K562 (cell line): ENCODE data around the gene HS3ST3A1. TPM values are rescaled to one million over a fixed set of nuclear protein-coding genes. Genes with fewer than 3 reads are reported as not detected.

Source experiments
- DIDO1 ChIP-seq: fragments of 450-650 bp; IDR thresholded peaks from 2 replicates; pipeline ENCODE4 v1.6.1; 2016; ENCODE audit warnings: low read depth, missing biosample characterization, missing genetic modification characterization
- KDM4B ChIP-seq, 2 experiments: fragments of 450-650 bp in 1 of 2; sonication (generic) in 1 of 2; IDR thresholded peaks; 2 replicates each; pipeline ENCODE4 v1.6.1; 2016 to 2017; ENCODE audit warnings: borderline replicate concordance in 2 of 2, antibody characterized with exemption in 1 of 2, low read depth in 1 of 2, mild to moderate bottlenecking in 1 of 2
- NONO ChIP-seq, 2 experiments: fragments of 200-400 bp in 1 of 2; fragments of 450-650 bp in 1 of 2; formaldehyde crosslinking in 1 of 2; IDR thresholded peaks; 2 replicates each; pipeline ENCODE4 v1.6.1; 2017; ENCODE audit warnings: low read depth in 2 of 2, mild to moderate bottlenecking in 2 of 2, moderate library complexity in 2 of 2, low read length in 1 of 2
- RAD21 ChIP-seq, 2 experiments: fragments of 250-450 bp in 1 of 2; fragments of 450-650 bp in 1 of 2; sonication (Bioruptor Pico) in 1 of 2; formaldehyde crosslinking in 1 of 2; IDR thresholded peaks in 1 of 2; conservative IDR thresholded peaks in 1 of 2; 2 replicates each; pipeline versions ENCODE4 v1.4.0 to v1.8.0; 2020 to 2022; ENCODE audit warnings: mild to moderate bottlenecking in 2 of 2, moderate library complexity in 1 of 2
- RBM25 ChIP-seq: fragments of 200-400 bp; formaldehyde crosslinking; IDR thresholded peaks from 2 replicates; pipeline ENCODE4 v1.6.1; 2018; ENCODE audit warnings: low read length, low read depth, moderate library complexity; ENCODE audit not compliant: severe bottlenecking
- SIX5 ChIP-seq, 2 experiments: IDR thresholded peaks; 2 replicates each; pipeline ENCODE4 v1.6.1; 2011; ENCODE audit warnings: low read length in 2 of 2, borderline replicate concordance in 1 of 2, low read depth in 1 of 2, mild to moderate bottlenecking in 1 of 2, moderate library complexity in 1 of 2; ENCODE audit not compliant: insufficient read depth in 1 of 2
- SRF ChIP-seq, 2 experiments: fragments of 250-450, 450-650 bp in 1 of 2; sonication (Bioruptor Pico) in 1 of 2; sonication (generic) in 1 of 2; formaldehyde crosslinking; IDR thresholded peaks; 2 replicates each; pipeline versions ENCODE4 v1.5.0 to v1.5.1; 2020 to 2022; ENCODE audit warnings: mild to moderate bottlenecking in 1 of 2, missing genetic modification reagents in 1 of 2
- ZNF140 ChIP-seq: fragments of 250-450 bp; sonication (Bioruptor Pico); IDR thresholded peaks from 2 replicates; pipeline ENCODE4 v1.8.0; 2021; ENCODE audit warnings: moderate library complexity, mild to moderate bottlenecking, inconsistent platforms
- ZNF274 ChIP-seq: IDR thresholded peaks from 2 replicates; pipeline ENCODE4 v1.6.1; 2011; ENCODE audit warnings: low read depth, mild to moderate bottlenecking, low read length, moderate library complexity, borderline replicate concordance
- ZNF766 ChIP-seq: fragments of 200-800 bp; sonication (Bioruptor generic); conservative IDR thresholded peaks from 2 replicates; pipeline ENCODE4 v1.6.1; 2016; ENCODE audit warnings: missing genetic modification characterization, missing compliant biosample characterization
- polyA plus RNA-seq, 8 experiments: library from polyadenylated mRNA; depleted of rRNA in 4 of 8; stranded (reverse) in 5 of 8; unstranded in 3 of 8; fragments of >200 nt; fragmentation: Nextera tagmentation in 2 of 8; fragmentation: Illumina TruSeq in 1 of 8; extraction: Ambion mirVana in 2 of 8; extraction: Trizol in 1 of 8; gene quantifications; 2 replicates each; pipeline versions ENCODE4 v1.2.1 to v1.2.3, GENCODE V29; 2011 to 2014; ENCODE audit warnings: inconsistent platforms in 1 of 8, missing spikeins in 1 of 8
- total RNA-seq, 7 experiments: library from RNA; depleted of rRNA in 6 of 7; stranded (reverse); fragments of >200 nt in 6 of 7; fragmentation: Illumina TruSeq in 2 of 7; extraction: Trizol in 2 of 7; gene quantifications; 2 replicates each; pipeline versions ENCODE4 v1.2.1 to v1.2.3, GENCODE V29; 2011 to 2021; ENCODE audit warnings: low replicate concordance in 1 of 7
- TF ChIP-seq, protein P1 (sequence below): fragments of 250-450 bp; sonication (Bioruptor Pico); IDR thresholded peaks from 2 replicates; pipeline ENCODE4 v1.6.1; 2021; ENCODE audit warnings: mild to moderate bottlenecking
- TF ChIP-seq, protein P2 (sequence below): fragments of 250-450 bp; sonication (Bioruptor Pico); IDR thresholded peaks from 2 replicates; pipeline ENCODE4 v1.5.1; 2021; ENCODE audit warnings: mild to moderate bottlenecking
- TF ChIP-seq, protein P3 (sequence below): fragments of 450-650 bp; IDR thresholded peaks from 2 replicates; pipeline ENCODE4 v1.6.1; 2016
- TF ChIP-seq, protein P4 (sequence below): sonication (generic); formaldehyde crosslinking; IDR thresholded peaks from 2 replicates; pipeline ENCODE4 v1.9.0; 2022; ENCODE audit warnings: mild to moderate bottlenecking, missing genetic modification reagents
- TF ChIP-seq, protein P5 (sequence below), 2 experiments: fragments of 450-650 bp; formaldehyde crosslinking in 1 of 2; IDR thresholded peaks; 2 replicates each; pipeline versions ENCODE4 v1.4.0 to v1.6.1; 2014 to 2020; ENCODE audit warnings: mild to moderate bottlenecking in 2 of 2, borderline replicate concordance in 1 of 2, low read depth in 1 of 2

Gene HS3ST3A1
- total and polyA plus RNA-seq, 9 of the 15 experiments (the other 6 are each of a cell fraction or from before 2014, with no cell fraction given): 0.25 to 14.8 (median 2.3) TPM

DNA sequence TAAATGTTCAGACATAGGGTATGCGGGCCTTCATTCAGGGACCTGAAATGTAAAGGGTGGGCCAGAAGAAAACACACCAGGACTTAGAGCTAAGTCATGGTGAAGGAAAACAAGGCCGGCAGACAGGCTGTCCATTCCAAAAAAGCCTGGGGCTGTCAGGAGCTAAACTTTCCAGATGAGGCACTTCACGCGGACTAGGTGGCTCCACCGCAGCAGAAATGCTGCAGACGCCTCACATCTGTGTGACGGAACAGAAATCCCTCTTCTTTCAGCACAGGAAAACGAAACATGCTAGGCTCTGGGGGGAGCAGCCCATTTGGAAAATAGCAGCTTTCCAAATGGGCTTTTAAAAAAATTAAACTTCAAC, 88.7 kb downstream of the HS3ST3A1 start (continued):
- TF ChIP-seq, protein P1, sequence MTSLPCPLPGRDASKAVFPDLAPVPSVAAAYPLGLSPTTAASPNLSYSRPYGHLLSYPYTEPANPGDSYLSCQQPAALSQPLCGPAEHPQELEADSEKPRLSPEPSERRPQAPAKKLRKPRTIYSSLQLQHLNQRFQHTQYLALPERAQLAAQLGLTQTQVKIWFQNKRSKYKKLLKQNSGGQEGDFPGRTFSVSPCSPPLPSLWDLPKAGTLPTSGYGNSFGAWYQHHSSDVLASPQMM (CRISPR knock-in tag): no peak
- no peak for TF ChIP-seq RBM25
- TF ChIP-seq ZNF140 (CRISPR knock-in tag): no peak
- TF ChIP-seq, protein P2, sequence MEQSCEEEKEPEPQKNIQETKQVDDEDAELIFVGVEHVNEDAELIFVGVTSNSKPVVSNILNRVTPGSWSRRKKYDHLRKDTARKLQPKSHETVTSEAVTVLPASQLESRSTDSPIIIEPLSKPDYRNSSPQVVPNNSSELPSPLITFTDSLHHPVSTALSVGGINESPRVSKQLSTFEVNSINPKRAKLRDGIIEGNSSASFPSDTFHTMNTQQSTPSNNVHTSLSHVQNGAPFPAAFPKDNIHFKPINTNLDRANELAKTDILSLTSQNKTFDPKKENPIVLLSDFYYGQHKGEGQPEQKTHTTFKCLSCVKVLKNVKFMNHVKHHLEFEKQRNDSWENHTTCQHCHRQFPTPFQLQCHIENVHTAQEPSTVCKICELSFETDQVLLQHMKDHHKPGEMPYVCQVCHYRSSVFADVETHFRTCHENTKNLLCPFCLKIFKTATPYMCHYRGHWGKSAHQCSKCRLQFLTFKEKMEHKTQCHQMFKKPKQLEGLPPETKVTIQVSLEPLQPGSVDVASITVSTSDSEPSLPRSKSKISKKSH (CRISPR knock-in tag): no peak
- TF ChIP-seq, protein P3, sequence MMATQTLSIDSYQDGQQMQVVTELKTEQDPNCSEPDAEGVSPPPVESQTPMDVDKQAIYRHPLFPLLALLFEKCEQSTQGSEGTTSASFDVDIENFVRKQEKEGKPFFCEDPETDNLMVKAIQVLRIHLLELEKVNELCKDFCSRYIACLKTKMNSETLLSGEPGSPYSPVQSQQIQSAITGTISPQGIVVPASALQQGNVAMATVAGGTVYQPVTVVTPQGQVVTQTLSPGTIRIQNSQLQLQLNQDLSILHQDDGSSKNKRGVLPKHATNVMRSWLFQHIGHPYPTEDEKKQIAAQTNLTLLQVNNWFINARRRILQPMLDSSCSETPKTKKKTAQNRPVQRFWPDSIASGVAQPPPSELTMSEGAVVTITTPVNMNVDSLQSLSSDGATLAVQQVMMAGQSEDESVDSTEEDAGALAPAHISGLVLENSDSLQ: peak; percentile 49
- no peak for TF ChIP-seq ZNF274
- TF ChIP-seq NONO (IDR thresholded peaks at IDR 0.05; ENCODE audit: low read depth in 2 of 2, low read length in 1 of 2): no peak
- peak; percentile 13 to 52; a peak in 2 of 4 replicates for TF ChIP-seq RAD21 (CRISPR knock-in tag; conservative IDR thresholded peaks at IDR 0.05 in 1 of 2, IDR thresholded peaks at IDR 0.05 in 1 of 2)
- no peak for TF ChIP-seq DIDO1
- no peak for TF ChIP-seq SRF (CRISPR knock-in tag; IDR thresholded peaks at IDR 0.05)
- TF ChIP-seq, protein P4, sequence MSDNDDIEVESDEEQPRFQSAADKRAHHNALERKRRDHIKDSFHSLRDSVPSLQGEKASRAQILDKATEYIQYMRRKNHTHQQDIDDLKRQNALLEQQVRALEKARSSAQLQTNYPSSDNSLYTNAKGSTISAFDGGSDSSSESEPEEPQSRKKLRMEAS: no peak
- TF ChIP-seq, protein P5, sequence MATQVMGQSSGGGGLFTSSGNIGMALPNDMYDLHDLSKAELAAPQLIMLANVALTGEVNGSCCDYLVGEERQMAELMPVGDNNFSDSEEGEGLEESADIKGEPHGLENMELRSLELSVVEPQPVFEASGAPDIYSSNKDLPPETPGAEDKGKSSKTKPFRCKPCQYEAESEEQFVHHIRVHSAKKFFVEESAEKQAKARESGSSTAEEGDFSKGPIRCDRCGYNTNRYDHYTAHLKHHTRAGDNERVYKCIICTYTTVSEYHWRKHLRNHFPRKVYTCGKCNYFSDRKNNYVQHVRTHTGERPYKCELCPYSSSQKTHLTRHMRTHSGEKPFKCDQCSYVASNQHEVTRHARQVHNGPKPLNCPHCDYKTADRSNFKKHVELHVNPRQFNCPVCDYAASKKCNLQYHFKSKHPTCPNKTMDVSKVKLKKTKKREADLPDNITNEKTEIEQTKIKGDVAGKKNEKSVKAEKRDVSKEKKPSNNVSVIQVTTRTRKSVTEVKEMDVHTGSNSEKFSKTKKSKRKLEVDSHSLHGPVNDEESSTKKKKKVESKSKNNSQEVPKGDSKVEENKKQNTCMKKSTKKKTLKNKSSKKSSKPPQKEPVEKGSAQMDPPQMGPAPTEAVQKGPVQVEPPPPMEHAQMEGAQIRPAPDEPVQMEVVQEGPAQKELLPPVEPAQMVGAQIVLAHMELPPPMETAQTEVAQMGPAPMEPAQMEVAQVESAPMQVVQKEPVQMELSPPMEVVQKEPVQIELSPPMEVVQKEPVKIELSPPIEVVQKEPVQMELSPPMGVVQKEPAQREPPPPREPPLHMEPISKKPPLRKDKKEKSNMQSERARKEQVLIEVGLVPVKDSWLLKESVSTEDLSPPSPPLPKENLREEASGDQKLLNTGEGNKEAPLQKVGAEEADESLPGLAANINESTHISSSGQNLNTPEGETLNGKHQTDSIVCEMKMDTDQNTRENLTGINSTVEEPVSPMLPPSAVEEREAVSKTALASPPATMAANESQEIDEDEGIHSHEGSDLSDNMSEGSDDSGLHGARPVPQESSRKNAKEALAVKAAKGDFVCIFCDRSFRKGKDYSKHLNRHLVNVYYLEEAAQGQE (IDR thresholded peaks at IDR 0.05; ENCODE audit: borderline replicate concordance): peak; percentile 41; the same call in 1 of the 2 replicates
- TF ChIP-seq, protein P5 (CRISPR knock-in tag; IDR thresholded peaks at IDR 0.05; ENCODE audit: low read depth): no peak
- no peak for TF ChIP-seq SIX5 (IDR thresholded peaks at IDR 0.05; ENCODE audit: borderline replicate concordance in 1 of 2, insufficient read depth in 1 of 2, low read depth in 1 of 2, low read length in 2 of 2)
- 0 out of 2 replicates have a peak, but pooled peaks have one; percentile 29 for TF ChIP-seq ZNF766 (CRISPR knock-in tag)
- no peak for TF ChIP-seq KDM4B (IDR thresholded peaks at IDR 0.05; ENCODE audit: borderline replicate concordance in 2 of 2, low read depth in 1 of 2)
